ENCODE data around the gene EPHA8.
A peak's percentile ranks its signal among the peaks of the same experiment; 100 is the strongest.

The EPHA8 gene

GRCh38 chr1:22562584-22563583 is at the start of gene EPHA8:
Gene EPHA8 (plus strand): TSS chr1:22563489. CDS start chr1:22563636, 147 bp downstream.
- DNase-seq: no peak

GRCh38 chr1:22516906-22517571 is 46.2 kb upstream of the EPHA8 start:
- no peak for DNase-seq

GRCh38 chr1:22517956-22518355 is 45.3 kb upstream of the EPHA8 start:
- DNase-seq: no peak

GRCh38 chr1:22518379-22518778 is 44.9 kb upstream of the EPHA8 start:
- DNase-seq: no peak

GRCh38 chr1:22520871-22521270 is 42.4 kb upstream of the EPHA8 start:
- no peak for DNase-seq

DNA sequence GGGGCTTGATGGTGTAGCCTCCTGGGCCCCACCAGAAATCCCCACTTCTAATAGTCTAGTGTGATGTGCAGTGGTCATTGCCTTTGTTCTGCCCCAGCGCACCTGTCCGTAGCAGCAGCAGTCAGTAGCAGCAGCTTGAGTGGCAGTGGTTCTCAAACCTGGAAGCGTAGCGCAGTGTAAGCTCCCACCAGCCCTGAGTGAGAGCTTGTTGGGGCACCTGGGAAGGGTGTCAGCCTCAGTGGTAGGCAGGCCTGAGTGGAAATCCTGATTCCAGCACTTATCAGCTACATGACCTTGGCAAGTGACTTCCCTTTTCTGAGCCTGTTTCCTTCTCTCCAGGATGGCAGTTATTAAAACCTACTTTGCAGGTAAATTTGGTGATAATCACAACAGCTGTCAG is 41.6 kb upstream of the EPHA8 start:
- no peak for DNase-seq

DNA sequence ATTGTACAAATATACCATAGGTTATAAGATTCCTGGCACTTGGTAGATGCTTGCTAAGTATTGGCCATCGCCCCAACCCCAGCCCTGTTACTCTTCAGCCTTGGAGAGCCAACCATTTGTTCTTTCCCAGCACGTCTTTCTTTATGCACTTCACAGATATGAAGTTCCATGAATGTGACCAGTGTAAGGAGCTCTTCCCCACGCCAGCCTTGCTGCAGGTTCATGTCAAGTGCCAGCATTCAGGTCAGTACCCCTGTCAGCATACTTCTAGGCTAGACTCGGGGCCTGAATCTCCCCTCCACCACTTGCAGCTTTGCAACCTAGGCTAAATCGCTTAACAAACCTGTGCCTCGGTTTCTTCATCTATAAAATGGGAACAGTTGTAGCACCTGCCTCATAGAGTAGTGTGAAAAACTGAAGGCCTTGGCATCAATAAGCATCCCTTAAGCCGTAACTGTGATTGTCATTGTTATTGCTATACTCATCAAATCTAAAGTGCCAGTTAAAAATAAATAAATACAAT is 41.0 kb upstream of the EPHA8 start:
- no peak for DNase-seq

DNA sequence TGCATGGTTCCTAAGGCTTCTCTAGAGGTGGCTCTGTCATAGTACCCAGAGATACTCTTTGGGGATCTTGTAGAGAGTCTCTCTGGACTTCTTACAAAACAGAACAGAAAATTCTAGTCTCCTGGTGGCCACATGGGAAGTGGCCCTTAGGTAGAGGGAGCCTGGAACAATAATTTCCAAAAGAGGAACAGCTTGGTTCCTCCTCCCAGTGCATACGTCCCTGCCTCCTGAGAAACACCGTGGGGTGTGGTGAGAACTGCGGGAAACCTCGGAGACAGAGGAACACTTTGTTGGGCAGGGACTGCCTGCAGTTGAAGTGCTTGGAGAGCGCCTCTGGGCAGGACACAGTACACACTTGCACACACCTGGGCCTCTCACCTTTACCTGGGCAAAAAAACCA is 38.8 kb upstream of the EPHA8 start:
- DNase-seq: no peak

DNA sequence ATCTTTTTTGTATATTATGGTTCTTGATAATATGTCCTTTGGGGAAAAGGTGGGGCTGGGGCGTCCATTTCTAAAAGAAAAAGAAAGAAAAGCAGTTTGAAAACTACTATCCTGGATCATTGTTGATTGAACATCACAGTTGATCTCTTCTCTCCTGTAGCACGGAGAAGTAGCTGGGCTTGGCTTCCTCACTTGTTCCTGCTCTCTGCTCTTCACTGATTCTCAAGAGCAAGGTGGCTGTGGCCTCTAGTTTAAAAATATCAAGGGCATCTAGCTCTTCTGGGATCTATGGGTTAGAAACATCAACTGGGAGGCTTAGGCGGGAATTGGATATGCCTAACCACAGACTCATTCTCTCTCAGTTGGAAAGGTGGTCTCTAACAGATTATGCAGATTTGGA is 38.1 kb upstream of the EPHA8 start:
- DNase-seq: no peak

DNA sequence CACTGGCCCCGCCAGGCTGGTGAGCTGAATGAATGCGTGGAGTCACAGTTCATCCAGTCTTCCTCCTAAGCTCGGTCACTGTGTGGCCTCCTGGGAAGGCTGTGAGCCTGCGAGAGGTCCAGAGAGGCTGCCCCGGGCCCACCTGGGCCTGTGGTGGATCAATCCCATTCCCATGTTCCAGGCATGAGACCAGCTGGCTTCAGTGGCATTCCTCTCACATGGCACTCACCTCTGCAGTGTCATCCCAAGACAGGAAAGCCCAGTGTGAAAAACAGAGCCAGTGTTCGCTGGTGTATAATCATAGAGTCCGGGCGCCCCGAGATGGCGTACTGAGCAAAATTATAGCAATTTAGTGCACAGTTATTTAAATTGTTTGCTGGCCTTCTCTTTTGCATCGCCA is 37.6 kb upstream of the EPHA8 start:
- DNase-seq: no peak

GRCh38 chr1:22526098-22526497 is 37.2 kb upstream of the EPHA8 start:
- DNase-seq: no peak

- DNase-seq: no peak
Observed at GRCh38 chr1:22526677-22527076, 36.6 kb upstream of the EPHA8 start.

DNA sequence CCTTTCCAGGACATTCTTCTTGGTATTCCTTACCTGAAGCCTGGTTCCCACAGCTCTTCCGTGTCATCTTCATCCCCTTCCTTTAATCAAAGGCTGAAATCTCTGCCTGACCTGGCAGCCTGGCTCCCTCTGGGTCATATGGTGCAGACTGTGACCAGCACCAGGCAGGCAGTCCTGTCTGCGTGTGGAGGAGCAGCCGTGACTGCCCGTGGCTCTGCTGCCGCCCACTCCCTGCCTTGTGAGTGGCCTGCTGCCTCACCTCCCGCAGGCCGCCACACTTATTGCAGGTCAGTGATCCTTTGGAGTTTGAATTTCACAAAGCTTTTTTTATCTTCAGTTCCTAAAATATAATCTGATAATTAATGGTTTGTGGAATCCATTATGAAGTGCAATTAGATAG is 36.2 kb upstream of the EPHA8 start:
- DNase-seq: no peak

GRCh38 chr1:22527555-22528296 is 35.6 kb upstream of the EPHA8 start:
- peak; percentile 57 for DNase-seq

DNA sequence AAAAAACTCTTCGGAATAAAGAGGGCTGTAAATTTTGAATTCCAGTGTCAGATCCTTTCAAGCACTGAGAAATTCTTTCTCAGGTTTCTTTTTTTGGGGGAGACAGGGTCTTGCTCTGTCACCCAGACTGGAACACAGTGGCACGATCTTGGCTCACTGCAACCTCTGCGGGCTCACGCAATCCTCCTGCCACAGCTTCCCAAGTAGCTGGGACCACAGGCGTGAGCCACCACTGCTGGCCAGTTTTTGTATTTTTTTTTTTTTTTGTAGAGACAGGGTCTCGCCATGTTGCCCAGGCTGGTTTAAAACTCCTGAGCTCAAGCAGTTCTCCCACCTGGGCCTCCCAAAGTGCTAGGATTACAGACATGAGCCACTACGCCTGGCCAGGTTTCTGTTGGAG is 34.8 kb upstream of the EPHA8 start:
- no peak for DNase-seq

DNA sequence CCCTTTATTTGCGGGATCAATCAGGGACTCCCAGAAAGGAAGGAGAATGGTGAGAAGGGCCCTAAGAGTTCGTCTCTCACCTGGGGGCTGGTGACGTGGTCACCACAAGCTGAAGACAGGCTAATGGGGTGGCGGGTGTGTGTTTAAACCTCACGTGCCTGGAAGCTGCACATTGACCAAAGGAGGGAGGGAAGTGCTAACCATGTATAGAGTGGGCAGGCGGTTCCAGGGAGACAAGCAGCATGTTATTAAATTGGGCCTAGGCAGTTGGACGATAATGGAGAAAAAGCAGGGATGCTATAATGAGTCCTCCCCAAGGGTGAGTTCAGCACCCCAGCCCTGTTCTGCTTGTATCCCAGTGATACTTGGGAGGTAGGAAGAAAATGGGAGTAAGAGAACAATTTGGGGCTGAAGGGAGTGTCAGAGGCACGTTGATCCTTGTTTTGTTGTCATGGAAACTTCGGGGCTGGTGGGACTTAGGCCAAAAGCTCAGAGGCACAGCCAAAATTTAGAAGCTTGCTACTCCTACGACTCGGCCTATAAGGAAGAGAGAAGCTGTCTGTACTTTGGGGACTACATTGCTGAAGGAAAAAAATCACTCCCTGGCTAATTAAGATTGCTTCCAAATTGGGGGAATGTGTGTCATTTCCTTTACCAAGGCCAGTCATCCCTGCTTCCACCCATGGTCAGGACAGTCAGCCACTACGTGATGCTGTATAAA is 33.2 kb upstream of the EPHA8 start:
- peak; percentile 81 for DNase-seq

DNA sequence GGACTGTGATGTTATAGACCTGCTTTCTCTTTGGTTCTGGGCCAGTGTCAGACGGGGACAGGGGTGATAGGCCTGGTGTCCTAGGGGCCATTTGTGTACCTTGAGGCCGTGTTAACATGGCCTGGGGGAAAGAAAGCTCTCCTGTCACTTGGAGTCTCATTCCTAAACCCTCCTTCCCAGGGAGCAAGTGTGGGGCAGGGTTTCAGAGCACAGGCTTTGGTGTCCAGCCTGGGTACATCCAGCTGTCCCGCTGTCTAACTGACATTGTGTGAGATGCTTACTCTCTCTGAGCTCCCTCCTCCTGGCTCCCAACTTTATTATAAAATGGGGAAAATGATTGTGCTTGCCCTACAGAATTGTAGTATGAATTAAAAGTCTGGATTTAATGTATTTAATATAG is 32.6 kb upstream of the EPHA8 start:
- no peak for DNase-seq

DNA sequence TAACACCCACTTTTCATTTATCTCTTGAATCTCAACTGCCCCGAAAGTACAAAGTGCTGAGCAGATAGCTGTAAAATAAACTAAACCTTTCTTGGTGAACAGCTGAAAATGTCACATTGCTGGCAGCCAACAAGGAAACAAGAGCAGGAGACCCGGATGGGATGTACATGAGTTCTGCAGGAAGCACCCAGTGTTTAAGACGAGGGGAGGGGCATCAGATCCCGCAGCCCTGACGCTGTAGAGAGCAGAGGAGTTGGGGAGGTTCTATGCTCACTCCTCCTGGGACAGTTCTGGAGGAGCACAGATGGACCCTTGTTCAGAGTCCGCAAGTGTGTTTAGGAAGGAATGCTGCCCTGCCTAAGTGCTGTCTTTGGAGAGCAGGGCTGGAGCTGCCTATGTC is 32.0 kb upstream of the EPHA8 start:
- DNase-seq: no peak

DNA sequence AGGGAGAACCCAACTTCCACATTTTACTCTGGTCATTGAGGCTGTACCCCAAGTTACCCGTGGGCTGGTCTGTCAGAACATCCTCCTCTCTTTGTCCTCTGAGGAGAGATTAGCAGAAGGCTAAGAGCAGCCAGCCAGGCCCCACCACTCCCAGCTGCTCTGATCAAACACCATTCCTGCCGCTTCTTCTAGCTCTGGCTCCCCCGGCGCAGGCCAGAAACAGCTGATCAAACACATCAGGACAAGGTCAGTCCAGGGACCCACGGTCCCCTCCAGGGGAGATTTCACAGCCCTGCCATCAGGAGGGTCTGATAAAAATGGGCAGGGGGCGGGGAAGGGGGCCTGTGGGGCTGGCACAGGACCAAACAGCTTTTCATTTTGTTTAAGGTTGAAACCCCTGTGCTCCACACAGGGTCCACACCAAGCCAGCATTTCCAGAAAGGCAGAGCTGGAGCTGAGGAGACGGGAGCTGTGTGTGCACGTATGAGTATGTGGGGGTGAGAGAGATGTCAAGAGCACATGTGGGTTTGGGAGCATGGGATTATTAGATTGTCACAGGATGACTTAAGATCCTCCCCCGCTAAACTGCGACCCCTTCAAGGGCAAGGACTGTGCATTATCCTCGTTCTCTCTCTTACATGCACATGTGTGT is 29.9 kb upstream of the EPHA8 start:
- no peak for DNase-seq

GRCh38 chr1:22534951-22535350 is 28.3 kb upstream of the EPHA8 start:
- DNase-seq: no peak

- DNase-seq: no peak
Observed at GRCh38 chr1:22535399-22535798, 27.9 kb upstream of the EPHA8 start.

GRCh38 chr1:22536506-22536905 is 26.8 kb upstream of the EPHA8 start:
- DNase-seq: no peak

Measured in eye (tissue), 1 donor.